HG03520 (cell line): ENCODE results near the gene GALNT15.

Experiments
- ATAC-seq: cut with Tn5 transposase; IDR thresholded peaks from one replicate; pipeline ENCODE4 v1.9.1; 2021; ENCODE audit warnings: mild to moderate bottlenecking, moderate library complexity; ENCODE audit not compliant: unreplicated experiment

GALNT15 gene

GRCh38 chr3:16279010-16279801 is 104.7 kb downstream of the GALNT15 start:
- ATAC-seq, result no peak

- ATAC-seq, result no peak
Measured at GRCh38 chr3:16280671-16281070, 106.2 kb downstream of the GALNT15 start.
